UCSD-AML1 (cell line): ENCODE data around the gene NEK7.

Source experiments
- DNase-seq: peaks from one replicate; lab custom pipeline; 2025; ENCODE audit not compliant: unreplicated experiment; lab: John Stamatoyannopoulos, UW

NEK7 gene

DNA sequence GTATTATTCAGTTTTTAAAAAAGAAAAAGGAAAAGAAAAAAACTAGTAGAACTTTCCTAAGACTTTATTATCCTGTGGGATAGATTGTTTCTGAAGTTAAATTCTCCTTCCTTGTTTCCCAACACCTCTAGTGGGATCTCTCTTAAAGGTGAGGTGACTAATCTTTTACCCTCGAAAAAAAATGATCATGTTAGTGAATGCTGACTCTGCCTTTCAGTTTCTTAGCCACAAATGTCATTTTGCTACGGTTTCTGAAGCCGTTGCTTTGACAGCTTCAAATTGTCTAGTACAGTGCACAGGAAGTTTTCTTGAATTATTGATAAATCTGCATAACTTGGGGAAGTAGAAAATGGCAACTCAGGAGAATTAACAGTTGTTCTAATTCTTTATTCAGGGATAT is 13.0 kb upstream of the NEK7 start:
- no peak for DNase-seq

GRCh38 chr1:198147216-198147615 is 9.6 kb upstream of the NEK7 start:
- DNase-seq = no peak

- no peak for DNase-seq
Observed at GRCh38 chr1:198150369-198150768, 6.4 kb upstream of the NEK7 start.

DNA sequence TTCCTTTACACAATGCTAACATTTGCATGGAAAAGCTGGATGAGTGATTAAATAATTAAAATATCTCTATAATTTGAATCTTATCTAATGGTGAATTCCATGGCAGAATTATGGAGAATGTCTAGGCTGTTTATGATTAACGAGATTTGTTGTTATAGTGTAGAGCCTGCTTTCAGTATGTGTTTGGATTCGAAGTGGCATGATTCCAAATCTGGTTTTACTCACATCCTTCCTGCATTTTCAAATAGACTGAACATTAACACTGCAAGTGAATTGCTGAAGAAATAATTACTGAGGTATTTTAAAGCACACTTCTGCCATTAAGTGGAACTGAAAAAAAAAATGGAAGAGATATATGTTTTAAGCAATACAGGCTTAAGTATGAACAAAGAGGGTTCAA is 5.1 kb upstream of the NEK7 start:
- no peak for DNase-seq

DNA sequence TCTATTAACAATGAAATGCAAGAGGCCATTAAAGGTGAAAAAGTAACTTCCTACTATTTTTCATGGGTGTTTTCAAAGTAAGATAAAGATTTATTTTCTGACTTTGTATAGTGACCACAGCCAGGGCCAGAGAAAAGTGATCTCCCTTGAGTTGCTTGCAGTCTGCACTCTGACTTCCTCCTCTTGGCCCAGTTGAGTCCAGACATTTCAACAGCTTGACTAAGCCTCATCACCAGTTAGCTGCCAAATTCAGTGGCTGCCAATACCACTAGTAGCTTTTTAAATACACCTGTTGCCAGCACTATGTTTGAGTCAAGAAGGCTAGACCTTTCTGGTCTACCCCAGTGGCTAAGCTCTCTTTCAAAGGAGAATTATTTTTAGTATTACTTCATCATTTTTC is 3.7 kb upstream of the NEK7 start:
- DNase-seq = peak; percentile 4

- no peak for DNase-seq
Observed at GRCh38 chr1:198153804-198154203, 3.0 kb upstream of the NEK7 start.

DNA sequence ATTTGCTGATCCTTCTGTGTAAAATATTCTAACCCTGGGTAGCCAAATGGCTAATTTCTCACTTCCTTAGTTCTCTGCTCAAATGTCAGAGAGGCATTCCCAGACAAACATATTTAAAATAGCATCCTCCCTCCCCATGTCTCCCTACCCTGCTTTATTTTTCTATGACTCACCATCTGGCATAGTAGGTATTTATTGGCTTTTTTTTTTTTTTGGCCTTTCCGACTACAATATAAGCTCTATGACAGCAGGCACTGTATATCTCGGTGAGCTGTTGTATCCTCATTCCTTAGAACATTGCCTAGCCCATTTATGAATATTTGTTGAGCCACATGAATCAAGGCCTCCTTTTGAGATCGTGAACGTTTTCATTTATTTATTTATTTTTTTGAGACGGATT is 1.5 kb upstream of the NEK7 start:
- DNase-seq = no peak

DNA sequence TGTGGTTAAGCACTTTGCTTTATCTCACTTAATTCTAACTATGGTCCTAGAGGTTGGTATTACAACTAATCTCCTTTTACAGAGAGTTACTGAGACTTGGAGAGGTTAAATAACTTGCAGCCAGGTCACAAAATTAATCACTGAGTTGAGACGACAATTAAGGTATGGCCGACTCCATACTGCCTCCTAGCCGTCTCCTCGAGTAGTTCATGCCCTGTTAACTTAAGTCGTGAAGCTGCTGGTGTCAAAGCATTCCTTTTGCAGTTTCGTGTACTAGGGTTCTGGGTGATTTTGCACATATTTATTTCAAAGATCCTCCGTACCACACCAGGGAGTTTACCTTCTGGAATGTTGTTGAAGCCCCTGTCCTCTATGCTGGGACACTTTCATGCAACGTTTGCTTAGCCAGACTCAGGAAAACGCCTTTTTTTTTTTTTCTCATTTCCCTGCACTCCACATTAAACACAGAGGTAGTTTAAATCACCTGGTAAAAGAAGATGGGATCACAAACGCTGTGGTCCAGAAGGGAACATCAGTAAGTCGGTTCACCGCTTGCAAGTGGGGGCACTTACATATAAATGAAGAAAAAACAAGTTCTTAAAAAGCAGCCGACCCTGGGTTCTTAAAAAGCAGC is 570 bp upstream of the NEK7 start:
- DNase-seq = peak; percentile 68

GRCh38 chr1:198157241-198157846 is 546 bp downstream of the NEK7 start:
- peak; percentile 88 for DNase-seq

GRCh38 chr1:198157847-198158725 is 1.3 kb downstream of the NEK7 start:
- DNase-seq = peak; percentile 58

- DNase-seq = peak; percentile 92
Observed at GRCh38 chr1:198158735-198159589, 2.2 kb downstream of the NEK7 start.

- no peak for DNase-seq
Observed at GRCh38 chr1:198160222-198160621, 3.4 kb downstream of the NEK7 start.

GRCh38 chr1:198160946-198161614 is 4.3 kb downstream of the NEK7 start:
- no peak for DNase-seq

DNA sequence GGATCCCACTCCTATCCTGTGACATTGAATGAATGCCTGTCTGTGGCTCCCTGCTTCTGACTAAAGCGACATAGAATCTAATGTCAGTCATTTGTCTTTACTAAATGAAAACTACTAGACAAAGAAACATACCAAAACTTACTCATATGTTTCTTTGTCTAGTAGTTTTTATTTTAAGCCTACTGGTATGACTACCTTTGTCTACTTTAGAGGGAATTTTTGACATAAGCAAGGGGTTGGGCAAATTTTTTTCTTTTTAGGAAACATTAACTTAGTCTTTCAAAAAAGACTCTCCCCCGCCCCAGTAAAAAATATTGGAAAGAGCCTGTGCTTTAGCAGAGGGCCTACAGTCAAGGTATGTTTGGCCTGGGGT is 4.9 kb downstream of the NEK7 start:
- DNase-seq = no peak

GRCh38 chr1:198162091-198162767 is 5.4 kb downstream of the NEK7 start:
- peak; percentile 38 for DNase-seq

- DNase-seq = no peak
Observed at GRCh38 chr1:198165927-198166647, 9.3 kb downstream of the NEK7 start.

DNA sequence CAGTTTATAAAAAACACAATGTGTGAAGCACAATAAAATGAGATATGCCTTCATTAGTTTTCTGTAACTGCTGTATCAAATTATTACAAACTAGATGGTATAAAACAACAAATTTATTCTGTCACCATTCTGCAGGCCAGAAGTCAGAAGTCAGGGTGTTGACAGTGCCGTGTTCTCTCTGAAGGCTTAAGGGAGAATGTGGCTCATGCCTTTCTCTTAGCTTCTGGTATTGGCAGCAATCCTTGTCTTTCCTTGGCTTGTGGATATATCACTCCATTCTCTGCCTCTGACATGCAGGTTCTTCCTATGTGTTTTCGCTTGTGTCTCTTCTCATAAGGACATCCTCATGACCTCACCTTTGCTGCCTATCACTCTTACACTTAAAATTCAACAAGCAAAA is 10.1 kb downstream of the NEK7 start:
- no peak for DNase-seq

DNA sequence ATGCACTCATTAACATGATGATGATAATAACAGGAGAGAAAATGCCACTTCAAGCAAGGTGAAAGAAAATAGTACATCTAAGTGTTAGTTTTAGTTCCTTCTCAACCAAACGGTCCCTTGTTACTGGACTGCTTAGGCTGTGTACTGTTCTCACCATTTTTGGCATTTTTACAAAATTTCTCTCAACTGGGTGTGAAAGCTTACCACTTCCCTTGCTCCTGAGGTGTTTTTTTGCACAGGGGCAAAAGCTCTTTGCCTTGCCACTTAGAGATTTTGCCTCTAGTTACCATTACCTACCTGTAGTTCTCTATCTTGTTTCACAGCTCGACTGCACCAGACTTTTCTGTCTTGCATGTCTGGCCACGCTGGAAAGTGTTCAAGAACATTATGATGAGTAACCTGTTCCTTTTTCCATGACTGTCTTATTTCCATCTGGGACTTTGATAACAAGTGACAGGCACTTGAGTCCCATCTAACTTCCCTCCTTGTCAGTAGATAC is 10.7 kb downstream of the NEK7 start:
- DNase-seq = peak; percentile 8

GRCh38 chr1:198168227-198168626 is 11.4 kb downstream of the NEK7 start:
- no peak for DNase-seq
